ENCODE results near the gene ZBTB5. TPM values are rescaled to one million over a fixed set of nuclear protein-coding genes. Genes with fewer than 3 reads are reported as not detected.
"Not testable (repeated sequence)": the region's sequence is repeated elsewhere in the genome, so short reads cannot be mapped to it uniquely, and the experiment has no call there.

ZBTB5 gene
- total RNA-seq, 4 donors from 2014 or later = 16.1 to 23.4 (median 20.9) TPM

DNA sequence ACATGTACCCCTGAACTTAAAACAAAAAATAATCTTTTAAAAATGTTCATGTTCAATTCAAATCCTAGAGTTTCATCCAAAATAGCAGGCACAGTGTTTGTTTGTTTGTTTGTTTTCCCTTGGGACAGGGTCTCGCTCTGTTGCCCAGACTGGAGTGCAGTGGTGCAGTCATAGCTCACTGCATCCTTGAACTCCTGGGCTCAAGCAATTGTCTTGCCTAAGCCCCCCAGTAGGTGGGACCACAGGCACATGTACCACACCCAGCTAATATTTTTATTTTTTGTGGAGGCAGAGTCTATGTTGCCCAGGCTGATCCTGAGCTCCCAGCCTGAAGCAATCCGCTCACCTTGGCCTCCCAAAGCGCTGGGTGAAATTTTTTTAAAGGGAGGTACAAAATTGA is 15.5 kb upstream of the ZBTB5 start:
- DNase-seq (ENCODE audit: low spot score in 2 of 2) = no peak
- no peak overlapping the region for H3K4me3 ChIP-seq (ENCODE audit: low read depth, poor library complexity, severe bottlenecking)
- 86 to 87% methylated on average over 3 of the region's 3 CpGs for WGBS, 2 donors
- intact Hi-C loops (cut with DNase I; ENCODE audit: low total_unique reads) = loop anchor here (10.0 kb wide), 1 partner anchor 114 kb away; the partner anchor contains the start of gene TOMM5
- no peak for TF ChIP-seq POLR2A (IDR thresholded peaks at IDR 0.05)
- TF ChIP-seq, protein P1, sequence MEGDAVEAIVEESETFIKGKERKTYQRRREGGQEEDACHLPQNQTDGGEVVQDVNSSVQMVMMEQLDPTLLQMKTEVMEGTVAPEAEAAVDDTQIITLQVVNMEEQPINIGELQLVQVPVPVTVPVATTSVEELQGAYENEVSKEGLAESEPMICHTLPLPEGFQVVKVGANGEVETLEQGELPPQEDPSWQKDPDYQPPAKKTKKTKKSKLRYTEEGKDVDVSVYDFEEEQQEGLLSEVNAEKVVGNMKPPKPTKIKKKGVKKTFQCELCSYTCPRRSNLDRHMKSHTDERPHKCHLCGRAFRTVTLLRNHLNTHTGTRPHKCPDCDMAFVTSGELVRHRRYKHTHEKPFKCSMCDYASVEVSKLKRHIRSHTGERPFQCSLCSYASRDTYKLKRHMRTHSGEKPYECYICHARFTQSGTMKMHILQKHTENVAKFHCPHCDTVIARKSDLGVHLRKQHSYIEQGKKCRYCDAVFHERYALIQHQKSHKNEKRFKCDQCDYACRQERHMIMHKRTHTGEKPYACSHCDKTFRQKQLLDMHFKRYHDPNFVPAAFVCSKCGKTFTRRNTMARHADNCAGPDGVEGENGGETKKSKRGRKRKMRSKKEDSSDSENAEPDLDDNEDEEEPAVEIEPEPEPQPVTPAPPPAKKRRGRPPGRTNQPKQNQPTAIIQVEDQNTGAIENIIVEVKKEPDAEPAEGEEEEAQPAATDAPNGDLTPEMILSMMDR (IDR thresholded peaks at IDR 0.05) = no peak

DNA sequence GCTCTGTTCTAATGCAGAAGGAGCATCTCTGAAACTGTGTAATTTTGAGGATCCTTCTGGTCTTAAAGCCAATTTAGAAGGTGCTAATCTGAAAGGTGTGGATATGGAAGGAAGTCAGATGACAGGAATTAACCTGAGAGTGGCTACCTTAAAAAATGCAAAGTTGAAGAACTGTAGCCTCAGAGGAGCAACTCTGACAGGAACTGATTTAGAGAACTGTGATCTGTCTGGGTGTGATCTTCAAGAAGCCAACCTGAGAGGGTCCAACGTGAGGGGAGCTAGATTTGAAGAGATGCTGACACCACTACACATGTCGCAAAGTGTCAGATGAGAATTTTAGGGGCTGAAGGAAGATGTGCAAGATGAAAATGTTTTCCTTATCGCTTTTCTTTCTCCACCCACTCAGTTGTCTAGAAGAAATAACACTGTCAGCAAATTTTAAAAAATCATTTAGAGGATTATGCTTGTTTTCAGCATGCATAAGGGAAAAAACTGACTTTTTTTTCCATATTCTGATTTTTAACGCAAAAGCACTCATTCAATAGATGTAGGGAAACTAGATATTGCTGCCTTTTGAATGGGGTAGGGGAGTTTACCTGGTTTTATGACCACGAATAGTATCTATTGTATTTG is 12.9 kb upstream of the ZBTB5 start:
- WGBS, 2 donors = 69 to 70% methylated on average over 5 of the region's 5 CpGs
- intact Hi-C loops (cut with DNase I; ENCODE audit: low total_unique reads); H3K4me3 ChIP-seq (ENCODE audit: low read depth, poor library complexity, severe bottlenecking); DNase-seq (ENCODE audit: low spot score in 2 of 2): not testable (repeated sequence)

DNA sequence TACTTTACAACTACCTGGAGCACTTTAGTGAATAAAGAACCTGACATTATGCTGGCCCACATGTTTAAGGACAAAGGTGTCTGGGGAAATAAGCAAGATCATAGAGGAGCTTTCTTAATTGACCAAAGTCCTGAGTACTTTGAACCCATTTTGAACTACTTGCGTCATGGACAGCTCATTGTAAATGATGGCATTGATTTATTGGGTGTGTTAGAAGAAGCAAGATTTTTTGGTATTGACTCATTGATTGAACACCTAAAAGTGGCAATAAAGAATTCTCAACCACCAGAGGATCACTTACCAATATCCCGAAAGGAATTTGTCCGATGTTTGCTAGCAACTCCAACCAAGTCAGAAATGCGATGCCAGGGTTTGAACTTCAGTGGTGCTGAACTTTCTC is 12.2 kb upstream of the ZBTB5 start:
- DNase-seq (ENCODE audit: low spot score in 2 of 2); H3K4me3 ChIP-seq (ENCODE audit: low read depth, poor library complexity, severe bottlenecking); intact Hi-C loops (cut with DNase I; ENCODE audit: low total_unique reads): not testable (repeated sequence)
- 85 to 89% methylated on average over 4 of the region's 4 CpGs for WGBS, 2 donors

DNA sequence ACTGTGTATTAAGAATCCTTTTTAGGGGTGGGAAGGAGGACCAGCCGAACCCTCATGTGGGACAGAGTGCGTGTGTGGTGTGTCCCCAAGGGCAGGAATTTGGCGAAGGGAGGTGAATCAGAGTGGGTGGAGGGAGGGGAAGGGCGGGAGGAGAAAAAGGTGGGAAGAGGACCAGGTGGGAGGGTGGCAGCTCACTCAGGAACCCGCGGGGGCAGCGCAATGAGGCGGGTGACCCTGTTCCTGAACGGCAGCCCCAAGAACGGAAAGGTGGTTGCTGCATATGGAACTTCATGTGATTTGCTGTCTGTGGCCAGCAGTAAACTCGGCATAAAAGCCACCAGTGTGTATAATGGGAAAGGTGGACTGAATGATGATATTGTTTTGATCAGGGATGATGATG is 11.7 kb upstream of the ZBTB5 start:
- TF ChIP-seq, protein P1 (IDR thresholded peaks at IDR 0.05) = no peak
- no peak for TF ChIP-seq POLR2A (IDR thresholded peaks at IDR 0.05)
- no peak for DNase-seq (ENCODE audit: low spot score in 2 of 2)
- WGBS, 2 donors = 61 to 65% methylated on average over 11 of the region's 11 CpGs
- no peak overlapping the region for H3K4me3 ChIP-seq (ENCODE audit: low read depth, poor library complexity, severe bottlenecking)
- intact Hi-C loops (cut with DNase I; ENCODE audit: low total_unique reads) = no loop called here

DNA sequence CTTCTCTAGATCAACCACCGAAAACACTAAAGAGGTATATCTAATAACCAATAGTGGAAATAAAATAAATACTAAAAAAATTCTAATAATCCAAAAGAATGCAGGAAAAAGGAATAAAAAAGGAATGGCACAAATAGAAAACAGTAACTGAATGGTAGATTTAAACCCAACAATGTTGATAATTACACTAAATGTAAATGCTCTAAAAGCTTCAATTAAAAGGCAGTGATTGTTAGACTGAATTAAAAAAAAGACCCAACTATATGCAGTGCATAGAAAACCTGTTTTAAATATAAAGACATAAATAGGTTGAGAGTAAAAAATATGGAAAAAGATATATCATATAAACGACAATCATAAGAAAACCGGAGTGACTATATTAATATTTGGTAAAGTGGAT is 9.2 kb upstream of the ZBTB5 start:
- TF ChIP-seq, protein P1 (IDR thresholded peaks at IDR 0.05) = no peak
- no peak for TF ChIP-seq POLR2A (IDR thresholded peaks at IDR 0.05)
- intact Hi-C loops (cut with DNase I; ENCODE audit: low total_unique reads) = no loop called here
- 95 to 97% methylated on average over 3 of the region's 3 CpGs for WGBS, 2 donors
- no peak overlapping the region for H3K4me3 ChIP-seq (ENCODE audit: low read depth, poor library complexity, severe bottlenecking)
- DNase-seq (ENCODE audit: low spot score in 2 of 2) = no peak

DNA sequence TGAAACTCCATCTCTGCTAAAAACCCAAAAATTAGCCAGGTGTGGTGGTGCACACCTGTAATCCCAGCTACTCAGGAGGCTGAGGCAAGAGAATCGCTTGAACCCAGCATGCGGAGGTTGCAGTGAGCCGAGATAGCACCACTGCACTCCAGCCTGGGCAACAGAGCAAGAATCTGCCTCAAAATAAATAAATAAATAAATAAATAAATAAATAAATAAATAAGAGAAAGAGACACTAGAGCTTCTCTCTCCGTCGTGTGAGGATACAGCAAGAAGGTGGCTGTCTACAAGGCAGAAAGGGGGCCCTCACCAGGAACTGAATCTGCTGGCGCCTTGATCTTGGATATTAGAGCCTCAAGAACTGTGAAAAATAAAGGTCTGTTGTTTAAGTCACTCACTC is 8.7 kb upstream of the ZBTB5 start:
- DNase-seq (ENCODE audit: low spot score in 2 of 2); intact Hi-C loops (cut with DNase I; ENCODE audit: low total_unique reads); H3K4me3 ChIP-seq (ENCODE audit: low read depth, poor library complexity, severe bottlenecking): not testable (repeated sequence)
- 65 to 66% methylated on average over 6 of the region's 6 CpGs for WGBS, 2 donors

DNA sequence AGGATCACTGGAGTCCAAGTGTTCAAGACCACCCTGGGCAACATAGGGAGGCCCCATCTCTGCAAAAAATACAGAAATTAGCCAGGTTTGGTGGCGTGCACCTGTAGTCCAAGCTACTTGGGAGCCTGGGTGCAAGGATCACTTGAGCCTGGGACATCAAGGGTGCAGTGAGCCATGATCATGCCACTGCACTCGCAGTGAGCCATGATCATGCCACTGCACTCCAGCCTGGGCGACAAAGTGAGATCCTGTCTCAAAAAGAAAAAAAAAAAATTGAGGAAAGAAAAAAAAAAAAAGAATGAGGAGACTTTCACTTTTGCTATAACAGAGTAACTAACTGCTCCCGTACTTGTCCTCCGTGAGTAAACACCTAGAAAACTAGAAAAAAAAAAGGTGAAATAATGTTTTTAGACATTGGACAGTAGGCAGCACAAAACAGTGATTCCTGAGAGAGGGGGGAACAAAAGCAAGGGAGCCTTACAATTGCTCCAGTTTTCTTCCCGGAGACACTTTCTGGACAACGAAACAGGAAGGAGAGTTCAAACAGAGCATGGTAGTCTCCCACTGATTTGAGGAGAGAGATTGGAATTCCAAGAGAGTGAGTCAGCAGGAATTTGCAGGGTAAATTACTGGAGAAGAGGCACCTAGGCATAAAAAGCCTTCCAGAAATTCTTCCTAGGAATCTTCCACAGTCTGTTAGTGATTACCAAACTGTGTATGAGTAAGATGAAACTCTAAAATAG is 6.9 kb upstream of the ZBTB5 start:
- no peak overlapping the region for H3K4me3 ChIP-seq (ENCODE audit: low read depth, poor library complexity, severe bottlenecking)
- WGBS, 2 donors = 14 to 16% methylated on average over 7 of the region's 7 CpGs
- intact Hi-C loops (cut with DNase I; ENCODE audit: low total_unique reads) = no loop called here
- DNase-seq (ENCODE audit: low spot score in 2 of 2) = no peak
- TF ChIP-seq, protein P1 (IDR thresholded peaks at IDR 0.05) = no peak
- no peak for TF ChIP-seq POLR2A (IDR thresholded peaks at IDR 0.05)

Measured in lower leg skin (tissue), 4 donors.